ENCODE results near the gene STAT5B. TPM values are rescaled to one million over a fixed set of nuclear protein-coding genes. Genes with fewer than 3 reads are reported as not detected.

The STAT5B gene
- total and polyA plus RNA-seq, 2 donors (not counting 1 experiment from before 2014, with no cell fraction given): 24.4 to 29.6 TPM

DNA sequence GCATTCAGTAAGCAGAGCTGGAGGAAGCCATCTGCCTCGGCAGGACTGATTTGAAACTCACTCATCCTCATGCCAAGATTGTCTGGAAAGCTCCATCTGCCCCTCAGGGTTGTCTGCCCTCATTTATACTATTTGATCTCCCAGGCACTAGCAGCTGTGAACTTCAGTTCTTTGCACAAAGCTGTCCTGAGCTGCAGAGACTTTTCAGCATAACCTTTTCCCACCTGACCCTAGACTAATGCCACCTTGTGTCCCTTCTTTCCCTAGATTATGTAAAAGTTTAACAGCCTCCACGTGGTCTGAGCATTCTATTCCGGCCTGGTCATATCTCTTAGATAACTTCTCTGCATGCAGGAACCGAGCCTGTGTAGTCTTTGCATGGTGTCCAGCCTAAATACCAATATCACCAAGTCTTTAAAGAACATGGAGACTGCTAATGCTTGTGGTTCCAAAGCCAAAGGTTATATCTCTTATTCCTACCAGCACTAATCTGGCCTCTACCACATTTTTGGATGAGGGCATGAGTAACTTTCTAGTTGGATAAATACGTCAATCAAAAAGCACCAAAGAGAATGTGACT, 41.2 kb upstream of the STAT5B start:
- Histone ChIP-seq H3K4me2 (ENCODE audit: extremely low read depth, insufficient read depth, low read length) (no peak overlapping the region), H3K79me2 (ENCODE audit: control insufficient read depth, insufficient read depth, low read length) (no peaks in the 10 kb centered on the region), H3K27ac (ENCODE audit: insufficient read depth, low read length) (no peak overlapping the region), H3K27me3 (ENCODE audit: control insufficient read depth, insufficient read depth, low read length) (no peaks in the 10 kb centered on the region), H4K20me1 (ENCODE audit: control insufficient read depth, extremely low read depth, insufficient read depth, low read length) (no peaks in the 10 kb centered on the region), H3K9me3 (ENCODE audit: control insufficient read depth, insufficient read depth, low read depth, low read length) (no peaks in the 10 kb centered on the region), H3K4me1 (ENCODE audit: control insufficient read depth, extremely low read depth, insufficient read depth, low read length) (no peaks in the 10 kb centered on the region), H3K36me3 (ENCODE audit: control insufficient read depth, insufficient read depth, low read length) (peaks cover 14% of the 10 kb centered on the region), H2AFZ (ENCODE audit: low read length) (no peak overlapping the region), H3K4me3 (replicated peaks in 1 of 4; ENCODE audit: control extremely low read depth in 1 of 4, insufficient read depth in 1 of 4, low read depth in 3 of 4, low read length in 4 of 4) (no peak overlapping the region), H3K9ac (ENCODE audit: insufficient read depth, low read length) (no peak overlapping the region)
- DNase-seq (ENCODE audit: low read depth in 2 of 2): no peak
- TF ChIP-seq EZH2 (IDR thresholded peaks at IDR 0.05; ENCODE audit: low read length, missing control alignments): no peak

GRCh38 chr17:42316755-42317154, 40.6 kb upstream of the STAT5B start:
- no peaks in the 10 kb centered on the region for H3K27me3 ChIP-seq (ENCODE audit: control insufficient read depth, insufficient read depth, low read length)
- peaks cover 11% of the 10 kb centered on the region for H3K36me3 ChIP-seq (ENCODE audit: control insufficient read depth, insufficient read depth, low read length)
- no peak overlapping the region for H2AFZ ChIP-seq (ENCODE audit: low read length)
- no peak for TF ChIP-seq EZH2 (IDR thresholded peaks at IDR 0.05; ENCODE audit: low read length, missing control alignments)
- TF ChIP-seq, protein P1, sequence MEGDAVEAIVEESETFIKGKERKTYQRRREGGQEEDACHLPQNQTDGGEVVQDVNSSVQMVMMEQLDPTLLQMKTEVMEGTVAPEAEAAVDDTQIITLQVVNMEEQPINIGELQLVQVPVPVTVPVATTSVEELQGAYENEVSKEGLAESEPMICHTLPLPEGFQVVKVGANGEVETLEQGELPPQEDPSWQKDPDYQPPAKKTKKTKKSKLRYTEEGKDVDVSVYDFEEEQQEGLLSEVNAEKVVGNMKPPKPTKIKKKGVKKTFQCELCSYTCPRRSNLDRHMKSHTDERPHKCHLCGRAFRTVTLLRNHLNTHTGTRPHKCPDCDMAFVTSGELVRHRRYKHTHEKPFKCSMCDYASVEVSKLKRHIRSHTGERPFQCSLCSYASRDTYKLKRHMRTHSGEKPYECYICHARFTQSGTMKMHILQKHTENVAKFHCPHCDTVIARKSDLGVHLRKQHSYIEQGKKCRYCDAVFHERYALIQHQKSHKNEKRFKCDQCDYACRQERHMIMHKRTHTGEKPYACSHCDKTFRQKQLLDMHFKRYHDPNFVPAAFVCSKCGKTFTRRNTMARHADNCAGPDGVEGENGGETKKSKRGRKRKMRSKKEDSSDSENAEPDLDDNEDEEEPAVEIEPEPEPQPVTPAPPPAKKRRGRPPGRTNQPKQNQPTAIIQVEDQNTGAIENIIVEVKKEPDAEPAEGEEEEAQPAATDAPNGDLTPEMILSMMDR (conservative IDR thresholded peaks at IDR 0.05 in 1 of 2, IDR thresholded peaks at IDR 0.05 in 1 of 2; ENCODE audit: low read depth in 1 of 2, low read length in 2 of 2): no peak
- H3K79me2 ChIP-seq (ENCODE audit: control insufficient read depth, insufficient read depth, low read length): no peaks in the 10 kb centered on the region
- no peaks in the 10 kb centered on the region for H4K20me1 ChIP-seq (ENCODE audit: control insufficient read depth, extremely low read depth, insufficient read depth, low read length)
- no peak overlapping the region for H3K4me3 ChIP-seq (replicated peaks in 1 of 4; ENCODE audit: control extremely low read depth in 1 of 4, insufficient read depth in 1 of 4, low read depth in 3 of 4, low read length in 4 of 4)
- no peak overlapping the region for H3K27ac ChIP-seq (ENCODE audit: insufficient read depth, low read length)
- H3K9ac ChIP-seq (ENCODE audit: insufficient read depth, low read length): no peak overlapping the region
- H3K4me2 ChIP-seq (ENCODE audit: extremely low read depth, insufficient read depth, low read length): no peak overlapping the region
- DNase-seq (ENCODE audit: low read depth in 2 of 2): no peak
- H3K9me3 ChIP-seq (ENCODE audit: control insufficient read depth, insufficient read depth, low read depth, low read length): no peaks in the 10 kb centered on the region
- H3K4me1 ChIP-seq (ENCODE audit: control insufficient read depth, extremely low read depth, insufficient read depth, low read length): peaks cover 4% of the 10 kb centered on the region

DNA sequence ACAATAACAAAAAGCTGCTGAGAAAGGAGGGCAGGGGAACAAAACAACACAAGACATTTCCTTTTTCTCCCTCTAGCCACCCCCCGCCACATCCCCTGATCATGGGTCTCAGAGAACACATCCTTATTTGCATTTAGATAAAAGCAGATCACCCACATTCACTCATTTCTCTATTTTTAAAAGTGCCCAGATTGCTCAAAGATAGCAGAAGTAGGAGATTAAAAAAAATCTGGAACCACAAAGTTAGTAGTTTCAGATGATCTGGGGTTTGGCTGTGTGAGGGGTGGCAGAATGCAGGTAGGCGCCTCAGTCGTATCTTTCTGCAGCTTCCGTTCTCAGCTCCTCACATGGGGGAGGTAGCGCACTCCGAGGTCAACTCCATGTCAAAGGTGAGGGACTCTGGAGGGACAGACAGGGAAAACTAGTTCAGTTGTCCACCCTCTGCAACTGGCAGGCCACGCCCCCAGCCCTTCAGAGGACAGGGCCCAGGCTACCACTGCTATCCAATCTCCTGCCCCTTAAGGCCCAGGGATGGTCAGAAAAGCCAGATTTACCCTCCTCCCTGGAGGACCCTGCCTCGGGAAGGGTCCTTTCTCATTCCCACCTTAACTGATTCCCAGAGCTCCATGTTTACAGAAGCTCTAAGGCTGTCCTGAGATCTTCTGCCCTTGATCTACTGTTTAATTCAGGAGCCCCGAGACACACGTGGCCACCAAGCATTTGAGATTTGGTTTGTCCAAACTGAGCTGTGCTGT, 39.4 kb upstream of the STAT5B start:
- no peak for DNase-seq (ENCODE audit: low read depth in 2 of 2)
- Histone ChIP-seq H3K4me3 (replicated peaks in 1 of 4; ENCODE audit: control extremely low read depth in 1 of 4, insufficient read depth in 1 of 4, low read depth in 3 of 4, low read length in 4 of 4) (no peak overlapping the region), H3K79me2 (ENCODE audit: control insufficient read depth, insufficient read depth, low read length) (no peaks in the 10 kb centered on the region), H3K27ac (ENCODE audit: insufficient read depth, low read length) (no peak overlapping the region), H4K20me1 (ENCODE audit: control insufficient read depth, extremely low read depth, insufficient read depth, low read length) (no peaks in the 10 kb centered on the region), H3K4me2 (ENCODE audit: extremely low read depth, insufficient read depth, low read length) (no peak overlapping the region), H3K27me3 (ENCODE audit: control insufficient read depth, insufficient read depth, low read length) (no peaks in the 10 kb centered on the region), H2AFZ (ENCODE audit: low read length) (no peak overlapping the region), H3K9me3 (ENCODE audit: control insufficient read depth, insufficient read depth, low read depth, low read length) (no peaks in the 10 kb centered on the region), H3K36me3 (ENCODE audit: control insufficient read depth, insufficient read depth, low read length) (peaks cover 10% of the 10 kb centered on the region), H3K4me1 (ENCODE audit: control insufficient read depth, extremely low read depth, insufficient read depth, low read length) (peaks cover 11% of the 10 kb centered on the region), H3K9ac (ENCODE audit: insufficient read depth, low read length) (no peak overlapping the region)
- no peak for TF ChIP-seq EZH2 (IDR thresholded peaks at IDR 0.05; ENCODE audit: low read length, missing control alignments)

Measured in fibroblast of lung (primary cell).